ENCODE data around the gene TMOD3. TPM values are rescaled to one million over a fixed set of nuclear protein-coding genes. Genes with fewer than 3 reads are reported as not detected.

Gene TMOD3
- total RNA-seq, 4 donors from 2014 or later: 52.3 to 70.2 (median 62.5) TPM

- DNase-seq: no peak
- no peaks in the 10 kb centered on the region for H3K27me3 ChIP-seq
- intact Hi-C loops (cut with DNase I): no loop called here
- no peaks in the 10 kb centered on the region for H3K9me3 ChIP-seq
- peaks cover 0 to 14% (median 8%) of the 10 kb centered on the region in 3 donors for H3K4me1 ChIP-seq
- H3K4me3 ChIP-seq: no peak overlapping the region
- H3K27ac ChIP-seq: no peak overlapping the region
- 72 to 75% methylated on average over 5 of the region's 5 CpGs for WGBS, 2 donors
- peaks cover 0 to 82% (median 0%) of the 10 kb centered on the region in 3 donors for H3K36me3 ChIP-seq
- TF ChIP-seq POLR2A (IDR thresholded peaks at IDR 0.05) (no peak), CTCF (IDR thresholded peaks at IDR 0.05) (no peak)
Observed at GRCh38 chr15:51935466-51936104, 106.1 kb downstream of the TMOD3 start.

- Histone ChIP-seq H3K4me3 (no peak overlapping the region), H3K36me3 (peaks cover 0 to 82% (median 0%) of the 10 kb centered on the region in 3 donors), H3K9me3 (no peaks in the 10 kb centered on the region), H3K27me3 (no peaks in the 10 kb centered on the region), H3K4me1 (peaks cover 0 to 14% (median 8%) of the 10 kb centered on the region in 3 donors), H3K27ac (no peak overlapping the region)
- 90 to 100% methylated on average over 1 to 2 of the region's 2 CpGs for WGBS, 2 donors
- TF ChIP-seq POLR2A (IDR thresholded peaks at IDR 0.05): no peak
- no peak for TF ChIP-seq CTCF (IDR thresholded peaks at IDR 0.05)
- intact Hi-C loops (cut with DNase I): no loop called here
- DNase-seq: no peak
Observed at GRCh38 chr15:51936105-51936478, 106.6 kb downstream of the TMOD3 start.

GRCh38 chr15:51938286-51938685, 108.8 kb downstream of the TMOD3 start:
- Histone ChIP-seq H3K4me3 (no peak overlapping the region), H3K27ac (no peak overlapping the region), H3K36me3 (peaks cover 0 to 86% (median 0%) of the 10 kb centered on the region in 3 donors), H3K27me3 (no peaks in the 10 kb centered on the region), H3K9me3 (no peaks in the 10 kb centered on the region), H3K4me1 (peaks cover 0 to 14% (median 8%) of the 10 kb centered on the region in 3 donors)
- DNase-seq: no peak
- 65 to 71% methylated on average over 3 of the region's 3 CpGs for WGBS, 2 donors
- TF ChIP-seq POLR2A (IDR thresholded peaks at IDR 0.05) (no peak), CTCF (IDR thresholded peaks at IDR 0.05) (no peak)
- intact Hi-C loops (cut with DNase I): no loop called here

- H3K9me3 ChIP-seq: no peaks in the 10 kb centered on the region
- DNase-seq: no peak
- peak overlapping the region in 2 of 4 donors; percentile 2 to 25 for H3K27ac ChIP-seq
- peaks cover 0 to 91% (median 0%) of the 10 kb centered on the region in 3 donors for H3K36me3 ChIP-seq
- intact Hi-C loops (cut with DNase I): no loop called here
- peaks cover 0 to 14% (median 8%) of the 10 kb centered on the region in 3 donors for H3K4me1 ChIP-seq
- H3K4me3 ChIP-seq: no peak overlapping the region
- no peak for TF ChIP-seq POLR2A (IDR thresholded peaks at IDR 0.05)
- no peak for TF ChIP-seq CTCF (IDR thresholded peaks at IDR 0.05)
- no peaks in the 10 kb centered on the region for H3K27me3 ChIP-seq
Observed at GRCh38 chr15:51939216-51939615, 109.8 kb downstream of the TMOD3 start.

- WGBS, 2 donors: 34 to 73% methylated on average over 2 of the region's 2 CpGs
- H3K9me3 ChIP-seq: no peaks in the 10 kb centered on the region
- no peaks in the 10 kb centered on the region for H3K27me3 ChIP-seq
- H3K36me3 ChIP-seq: peaks cover 20 to 98% (median 40%) of the 10 kb centered on the region in 3 donors
- no peak overlapping the region for H3K4me3 ChIP-seq
- H3K27ac ChIP-seq: no peak overlapping the region
- intact Hi-C loops (cut with DNase I): no loop called here
- TF ChIP-seq POLR2A (IDR thresholded peaks at IDR 0.05): no peak
- TF ChIP-seq CTCF (IDR thresholded peaks at IDR 0.05): no peak
- H3K4me1 ChIP-seq: no peaks in the 10 kb centered on the region
- DNase-seq: no peak
Observed at GRCh38 chr15:51947124-51947523, 117.7 kb downstream of the TMOD3 start.

All from esophagus squamous epithelium (tissue), 5 donors.